PC-3 (cell line): ENCODE data around the gene FAM221B. TPM values are rescaled to one million over a fixed set of nuclear protein-coding genes. Genes with fewer than 3 reads are reported as not detected.

Experiments used
- ATAC-seq: fragments of 200-7000 bp; cut with Tn5 transposase; 2 replicates; pipeline ENCODE4 v1.9.1; 2020; ENCODE audit warnings: mild to moderate bottlenecking, moderate library complexity
- BruUV-seq: library from RNA; stranded (reverse); fragments of 400-500 nt; replicated peaks from 2 replicates; lab custom pipeline; 2021; lab: Mats Ljungman, UMichigan
- CTCF ChIA-PET: fragments of 300-600 bp; sonication (Branson Sonifier 250); formaldehyde crosslinking; loops from one replicate; lab custom pipeline; 2022; ENCODE audit warnings: antibody characterized with exemption; lab: Charles Lee
- POLR2A ChIA-PET: fragments of 300-600 bp; sonication (Branson Sonifier 250); formaldehyde crosslinking; loops from one replicate; lab custom pipeline; 2022; ENCODE audit warnings: antibody characterized with exemption; ENCODE audit not compliant: unreplicated experiment; lab: Charles Lee
- DNase-seq: peaks from one replicate; pipeline ENCODE4 v3.0.0-alpha.2; 2015
- H2AFZ ChIP-seq: fragments of 300-600 bp; sonication (generic); 2 replicates; pipeline ENCODE4 v1.6.0; 2016; ENCODE audit warnings: antibody characterized with exemption, low read length
- H3F3A ChIP-seq: fragments of 300-600 bp; sonication (generic); one replicate; pipeline ENCODE4 v1.6.0; 2017; ENCODE audit warnings: antibody characterized with exemption, low read length, control low read depth, mild to moderate bottlenecking; ENCODE audit not compliant: unreplicated experiment
- H3K27ac ChIP-seq: fragments of 300-600 bp; sonication (generic); 2 replicates; pipeline ENCODE4 v1.5.1; 2016; ENCODE audit warnings: mild to moderate bottlenecking, low read length
- H3K27me3 ChIP-seq: fragments of 300-600 bp; sonication (generic); 2 replicates; pipeline ENCODE4 v1.6.1; 2016; ENCODE audit warnings: low read length, mixed read lengths
- H3K36me3 ChIP-seq: fragments of 300-600 bp; sonication (generic); 2 replicates; pipeline ENCODE4 v1.6.1; 2016; ENCODE audit warnings: low read depth, mixed run types, low read length, mixed read lengths
- H3K4me1 ChIP-seq: fragments of 300-600 bp; sonication (generic); 2 replicates; pipeline ENCODE4 v1.5.1; 2016; ENCODE audit warnings: low read length; ENCODE audit not compliant: insufficient read depth
- H3K4me2 ChIP-seq: fragments of 300-600 bp; sonication (generic); 2 replicates; pipeline ENCODE4 v1.6.0; 2016; ENCODE audit warnings: low read length
- H3K4me3 ChIP-seq: fragments of 300-600 bp; sonication (generic); 2 replicates; pipeline ENCODE4 v1.5.1; 2016; ENCODE audit warnings: mild to moderate bottlenecking, low read length, mixed read lengths
- H3K79me2 ChIP-seq: fragments of 300-600 bp; sonication (generic); 2 replicates; pipeline ENCODE4 v1.6.1; 2017; ENCODE audit warnings: low read length, mixed read lengths
- H3K9ac ChIP-seq: fragments of 300-600 bp; sonication (generic); 2 replicates; pipeline ENCODE4 v1.6.0; 2016; ENCODE audit warnings: mild to moderate bottlenecking, low read length
- H3K9me2 ChIP-seq: fragments of 300-600 bp; sonication (generic); replicated peaks from 2 replicates; pipeline ENCODE4 v1.6.1; 2016; ENCODE audit warnings: mixed run types, low read length, mixed read lengths
- H3K9me3 ChIP-seq: fragments of 300-600 bp; sonication (generic); 2 replicates; pipeline ENCODE4 v1.6.1; 2016; ENCODE audit warnings: low read length, mixed read lengths
- H4K20me1 ChIP-seq: fragments of 300-600 bp; sonication (generic); 2 replicates; pipeline ENCODE4 v1.6.1; 2016; ENCODE audit warnings: low read length, mixed read lengths
- EZH2 ChIP-seq: fragments of 300-600 bp; sonication (generic); IDR thresholded peaks from one replicate; pipeline ENCODE4 v1.6.1; 2017; ENCODE audit warnings: antibody characterized with exemption, mild to moderate bottlenecking, low read length; ENCODE audit not compliant: unreplicated experiment
- EZH2phosphoT487 ChIP-seq: fragments of 300-600 bp; sonication (generic); IDR thresholded peaks from 2 replicates; pipeline ENCODE4 v1.6.1; 2018; ENCODE audit warnings: mild to moderate bottlenecking, antibody characterized with exemption, low read length, borderline replicate concordance
- intact Hi-C: fragments of 100-400 bp; cut with micrococcal nuclease; formaldehyde crosslinking; loops from 2 replicates; pipeline ENCODE4 v1.9.0; 2023
- total RNA-seq: library from RNA; depleted of rRNA; stranded (reverse); fragments of >200 nt; gene quantifications from 2 replicates; pipeline ENCODE4 v1.2.3, GENCODE V29; 2014
- TF ChIP-seq, protein P1 (sequence below): fragments of 300-600 bp; sonication (generic); conservative IDR thresholded peaks from 2 replicates; pipeline ENCODE4 v1.5.1; 2017; ENCODE audit warnings: antibody characterized with exemption, low read depth, mild to moderate bottlenecking, low read length

Gene FAM221B
- total RNA-seq, 1 experiment from 2014 or later: not detected

DNA sequence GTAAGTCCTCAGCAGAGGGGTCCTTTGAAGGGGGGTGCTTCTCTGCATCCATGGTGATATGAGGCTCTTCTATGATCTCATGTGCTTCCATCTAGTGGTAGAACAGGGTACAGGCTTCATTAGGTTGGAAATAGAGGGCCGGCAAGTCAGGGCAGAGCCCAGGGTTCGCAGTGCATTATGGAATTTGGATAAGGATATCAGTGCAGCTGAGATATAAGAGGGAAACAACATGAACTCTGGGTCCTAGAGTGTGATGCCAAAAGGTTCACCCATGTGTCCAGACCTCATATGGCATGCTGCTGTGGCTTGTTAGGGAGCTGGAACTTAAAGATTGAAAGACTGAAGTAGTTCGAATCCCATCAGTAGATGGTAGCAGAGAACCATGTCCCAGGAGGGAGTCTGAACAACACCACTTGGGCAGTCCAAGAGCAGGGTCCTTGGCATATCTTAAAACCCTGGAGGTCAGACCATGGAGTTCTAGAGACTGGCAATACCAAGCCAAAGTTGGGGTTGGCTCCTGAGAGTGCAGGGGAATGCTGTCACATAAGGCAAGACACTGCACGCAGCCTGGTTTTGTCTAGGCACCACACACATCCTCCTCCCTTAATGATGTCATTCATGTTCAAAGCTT, 2.3 kb downstream of the FAM221B start:
- TF ChIP-seq, protein P1, sequence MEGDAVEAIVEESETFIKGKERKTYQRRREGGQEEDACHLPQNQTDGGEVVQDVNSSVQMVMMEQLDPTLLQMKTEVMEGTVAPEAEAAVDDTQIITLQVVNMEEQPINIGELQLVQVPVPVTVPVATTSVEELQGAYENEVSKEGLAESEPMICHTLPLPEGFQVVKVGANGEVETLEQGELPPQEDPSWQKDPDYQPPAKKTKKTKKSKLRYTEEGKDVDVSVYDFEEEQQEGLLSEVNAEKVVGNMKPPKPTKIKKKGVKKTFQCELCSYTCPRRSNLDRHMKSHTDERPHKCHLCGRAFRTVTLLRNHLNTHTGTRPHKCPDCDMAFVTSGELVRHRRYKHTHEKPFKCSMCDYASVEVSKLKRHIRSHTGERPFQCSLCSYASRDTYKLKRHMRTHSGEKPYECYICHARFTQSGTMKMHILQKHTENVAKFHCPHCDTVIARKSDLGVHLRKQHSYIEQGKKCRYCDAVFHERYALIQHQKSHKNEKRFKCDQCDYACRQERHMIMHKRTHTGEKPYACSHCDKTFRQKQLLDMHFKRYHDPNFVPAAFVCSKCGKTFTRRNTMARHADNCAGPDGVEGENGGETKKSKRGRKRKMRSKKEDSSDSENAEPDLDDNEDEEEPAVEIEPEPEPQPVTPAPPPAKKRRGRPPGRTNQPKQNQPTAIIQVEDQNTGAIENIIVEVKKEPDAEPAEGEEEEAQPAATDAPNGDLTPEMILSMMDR: peak; percentile 81
- no peak for TF ChIP-seq EZH2phosphoT487
- TF ChIP-seq EZH2: no peak
- no peaks in the 10 kb centered on the region for H4K20me1 ChIP-seq
- peaks cover 8% of the 10 kb centered on the region; the same call in 1 of the 2 replicates for H3K4me1 ChIP-seq
- H3K27ac ChIP-seq: no peak overlapping the region
- DNase-seq (peak; percentile 64), ATAC-seq (peak; percentile 45)
- no TSS peak for BruUV-seq
- no peaks in the 10 kb centered on the region for H3K9me3 ChIP-seq
- no peak overlapping the region for H2AFZ ChIP-seq
- H3F3A ChIP-seq: no peaks in the 10 kb centered on the region
- no peaks in the 10 kb centered on the region for H3K9me2 ChIP-seq
- H3K27me3 ChIP-seq: no peaks in the 10 kb centered on the region
- no peak overlapping the region for H3K9ac ChIP-seq
- no peak overlapping the region for H3K4me3 ChIP-seq
- H3K4me2 ChIP-seq: peak overlapping the region; percentile 50; the same call in 1 of the 2 replicates
- CTCF ChIA-PET: interaction anchor here (0.6 to 1.8 kb wide), 6 partner anchors 12 to 98 kb away, joined by 3 to 41 read pairs (median 6); partner anchors contain the start of gene HINT2
- intact Hi-C loops: loop anchor here (1.0 to 10.0 kb wide), 3 partner anchors 36 to 56 kb away; no protein-coding TSS in a partner anchor
- H3K79me2 ChIP-seq: no peaks in the 10 kb centered on the region
- POLR2A ChIA-PET: no interaction called here
- no peaks in the 10 kb centered on the region for H3K36me3 ChIP-seq

DNA sequence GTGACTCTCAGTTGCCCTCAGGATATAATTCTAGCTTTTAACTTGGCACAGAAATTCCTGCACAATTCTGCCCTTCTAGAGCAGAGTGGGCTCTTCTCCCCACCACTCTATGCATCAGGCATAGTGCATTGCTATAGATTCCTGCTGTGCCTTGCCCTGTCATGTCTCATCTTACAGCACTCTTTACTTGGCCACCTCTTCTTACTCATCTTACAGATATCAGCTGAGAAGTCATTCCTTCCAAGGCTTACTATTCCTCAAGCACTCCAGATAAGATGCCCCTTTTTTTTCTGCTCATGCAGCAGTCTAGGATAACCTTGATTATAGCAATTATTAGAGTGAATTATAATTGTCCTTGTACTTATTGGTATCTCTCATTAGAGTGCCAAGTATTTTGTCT, 5.6 kb downstream of the FAM221B start:
- ATAC-seq: no peak
- H3F3A ChIP-seq: peaks cover 4% of the 10 kb centered on the region
- TF ChIP-seq EZH2 (no peak), EZH2phosphoT487 (no peak)
- TF ChIP-seq, protein P1: no peak
- H3K27me3 ChIP-seq: no peaks in the 10 kb centered on the region
- no peak overlapping the region for H3K9ac ChIP-seq
- H4K20me1 ChIP-seq: no peaks in the 10 kb centered on the region
- intact Hi-C loops: loop anchor here (10.0 kb wide), 1 partner anchor 48 kb away; no protein-coding TSS in a partner anchor
- no TSS peak for BruUV-seq
- no peaks in the 10 kb centered on the region for H3K9me2 ChIP-seq
- no peak overlapping the region for H3K4me3 ChIP-seq
- H2AFZ ChIP-seq: no peak overlapping the region
- POLR2A ChIA-PET: no interaction called here
- no peak for DNase-seq
- H3K27ac ChIP-seq: no peak overlapping the region
- H3K36me3 ChIP-seq: no peaks in the 10 kb centered on the region
- peaks cover 9% of the 10 kb centered on the region for H3K4me1 ChIP-seq
- H3K9me3 ChIP-seq: no peaks in the 10 kb centered on the region
- no peaks in the 10 kb centered on the region for H3K79me2 ChIP-seq
- H3K4me2 ChIP-seq: no peak overlapping the region
- CTCF ChIA-PET: interaction anchor here (0.6 kb wide), 1 partner anchor 10 kb away, joined by 3 read pairs; no protein-coding TSS in a partner anchor

DNA sequence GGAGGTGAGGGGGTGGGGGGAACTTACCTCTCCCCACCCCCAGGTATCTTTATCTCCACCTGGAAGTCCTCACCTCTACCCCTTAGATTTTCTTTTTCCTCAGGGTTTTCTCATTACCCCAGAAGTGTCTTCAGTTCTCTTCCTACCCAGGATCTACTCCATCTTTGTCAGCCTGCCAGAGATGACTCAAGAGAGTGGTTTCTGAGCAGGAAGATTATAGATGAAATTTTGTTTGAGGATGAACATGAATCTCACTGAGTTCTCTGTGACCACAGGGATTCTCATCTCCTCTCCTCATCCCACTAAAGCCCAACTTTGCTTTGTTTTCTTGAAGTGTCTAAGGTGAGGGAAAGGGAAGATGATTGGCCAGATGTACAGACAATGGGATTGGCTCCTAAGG, 8.5 kb downstream of the FAM221B start:
- Histone ChIP-seq H3F3A (peaks cover 4% of the 10 kb centered on the region), H4K20me1 (no peaks in the 10 kb centered on the region), H3K4me3 (no peak overlapping the region), H3K9me3 (no peaks in the 10 kb centered on the region), H3K27me3 (no peaks in the 10 kb centered on the region), H2AFZ (no peak overlapping the region), H3K9me2 (no peaks in the 10 kb centered on the region), H3K36me3 (no peaks in the 10 kb centered on the region), H3K79me2 (no peaks in the 10 kb centered on the region), H3K9ac (no peak overlapping the region), H3K4me1 (peaks cover 9% of the 10 kb centered on the region), H3K27ac (no peak overlapping the region), H3K4me2 (no peak overlapping the region)
- ATAC-seq (peak; percentile 29), DNase-seq (peak; percentile 75)
- CTCF ChIA-PET: no interaction called here
- POLR2A ChIA-PET: no interaction called here
- intact Hi-C loops: loop anchor here (10.0 kb wide), 1 partner anchor 45 kb away; no protein-coding TSS in a partner anchor
- TF ChIP-seq EZH2: no peak
- TF ChIP-seq EZH2phosphoT487: no peak
- TF ChIP-seq, protein P1: no peak
- BruUV-seq: no TSS peak
